SHP77 (cell line): ENCODE data around the gene MARCOL.
"Not testable (repeated sequence)": the region's sequence is repeated elsewhere in the genome, so short reads cannot be mapped to it uniquely, and the experiment has no call there.

ENCODE experiments used
- DNase-seq, 2 experiments: peaks; one replicate each; lab custom pipeline; 2025; lab: John Stamatoyannopoulos, UW

MARCOL gene

GRCh38 chr5:148267962-148268361, 29.6 kb downstream of the MARCOL start:
- no peak for DNase-seq

DNA sequence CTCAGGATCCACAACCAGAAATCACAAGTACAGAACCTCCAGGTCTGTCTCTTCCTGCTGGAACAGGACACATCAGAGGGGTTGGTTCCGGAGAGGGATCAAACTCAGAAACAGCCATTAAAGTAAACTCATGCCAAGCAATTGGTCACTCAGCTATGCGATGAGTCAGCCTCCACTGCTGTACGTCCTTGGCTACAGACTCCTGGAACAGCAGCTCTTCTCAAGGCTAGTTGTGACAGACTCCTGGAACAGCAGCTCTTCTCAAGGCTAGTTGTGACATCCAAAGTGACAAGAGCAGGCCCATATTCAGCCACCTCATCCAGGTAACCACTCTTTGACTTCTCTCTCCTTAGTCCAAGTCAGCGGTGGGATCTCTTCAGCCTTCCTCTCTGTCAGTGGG, 30.2 kb downstream of the MARCOL start, which contains the start of gene SPINK13:
Gene SPINK13, plus strand, starts transcription at position 229 of the 400 bp plus-strand sequence. CDS start 1,279 bp downstream, outside the sequence.
- DNase-seq, result no peak

DNA sequence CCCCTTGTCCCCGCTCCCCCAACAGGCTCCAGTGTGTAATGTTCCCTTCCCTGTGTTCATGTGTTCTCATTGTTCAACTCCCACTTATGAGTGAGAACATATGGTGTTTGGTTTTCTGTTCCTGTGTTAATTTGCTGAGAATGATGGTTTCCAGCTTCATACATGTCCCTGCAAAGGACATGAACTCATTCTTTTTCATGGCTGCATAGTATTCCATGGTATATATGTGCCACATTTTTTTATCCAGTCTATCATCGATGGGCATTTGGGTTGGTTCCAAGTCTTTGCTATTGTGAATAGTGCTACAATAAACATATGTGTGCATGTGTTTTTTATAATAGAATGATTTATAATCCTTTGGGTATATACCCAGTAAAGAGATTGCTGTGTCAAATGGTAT, 36.8 kb downstream of the MARCOL start:
- not testable (repeated sequence) for DNase-seq

- not testable (repeated sequence) for DNase-seq
Measured at GRCh38 chr5:148280893-148281292, 42.6 kb downstream of the MARCOL start.

- DNase-seq, result not testable (repeated sequence)
Measured at GRCh38 chr5:148281336-148281735, 43.0 kb downstream of the MARCOL start.

DNA sequence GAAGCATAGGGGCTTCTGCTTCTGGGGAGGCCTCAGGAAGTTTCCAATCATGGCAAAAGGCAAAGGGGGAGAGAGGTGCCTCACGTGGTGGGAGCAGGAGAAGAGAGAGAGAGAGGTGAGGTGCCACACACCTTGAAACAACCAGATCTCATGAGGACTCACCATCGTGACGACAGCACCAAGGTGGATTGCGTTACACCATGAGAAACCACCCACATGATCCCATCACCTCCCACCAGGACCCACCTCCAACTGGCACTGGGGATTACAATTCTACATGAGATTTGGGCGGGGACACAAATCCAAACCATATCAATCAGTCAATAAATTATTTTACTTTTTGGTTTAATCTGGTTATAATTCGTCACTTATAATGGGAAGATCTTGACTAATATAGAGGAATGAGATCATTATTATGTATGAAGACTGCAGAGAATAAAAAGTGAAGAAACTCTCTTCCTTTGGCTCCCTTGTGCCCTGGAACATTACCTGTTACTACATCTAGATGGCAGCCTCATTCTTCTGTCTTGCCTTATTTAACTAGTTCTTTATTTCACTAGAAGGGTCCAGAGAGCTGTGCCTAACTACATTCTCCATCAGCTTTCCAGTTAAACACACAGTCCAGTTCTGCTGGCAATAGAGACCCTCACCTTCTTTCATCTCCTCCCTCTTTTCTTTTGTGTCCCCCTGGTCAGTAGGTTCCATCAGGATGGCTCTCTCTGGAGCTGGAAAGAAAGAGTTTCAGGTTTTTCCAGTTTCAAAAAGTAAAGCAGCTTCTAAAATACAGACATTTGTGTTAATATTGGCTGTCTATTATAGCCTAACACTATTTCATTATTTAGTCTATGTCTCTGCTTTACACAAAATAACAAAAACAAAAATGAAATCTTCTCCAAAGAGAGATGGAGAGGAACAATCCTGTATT, 52.2 kb downstream of the MARCOL start:
- peak in 1 of 2 experiments; percentile 6 for DNase-seq
